Activated CD8-positive, alpha-beta memory T cell treated with anti-CD3 and anti-CD28 coated beads, Interleukin-2, amount 10 ng/mL, durations not matched to agents 7 days and 5 days (primary cell): ENCODE results near the gene SPON2. TPM values are rescaled to one million over a fixed set of nuclear protein-coding genes. Genes with fewer than 3 reads are reported as not detected.

Experiments
- ATAC-seq: fragments of 150-1000 bp; cut with Tn5 transposase; one replicate; pipeline ENCODE4 v1.10.0; 2021; ENCODE audit warnings: moderate library complexity
- CTCF ChIA-PET: fragments of 350-600 bp; sonication (Branson Sonifier 250); formaldehyde crosslinking; loops from one replicate; lab custom pipeline; 2021; ENCODE audit warnings: antibody characterized with exemption; lab: Charles Lee
- DNase-seq: peaks from one replicate; pipeline ENCODE4 v3.0.0-alpha.2; 2020
- H3K27ac Mint-ChIP-seq: one replicate; pipeline ENCODE4 v1.8.0; 2021; ENCODE audit warnings: mild to moderate bottlenecking, mixed read lengths
- H3K27me3 Mint-ChIP-seq: one replicate; pipeline ENCODE4 v1.8.0; 2021; ENCODE audit warnings: mixed read lengths
- H3K36me3 Mint-ChIP-seq: one replicate; pipeline ENCODE4 v1.8.0; 2021; ENCODE audit warnings: mild to moderate bottlenecking, mixed read lengths
- H3K4me1 Mint-ChIP-seq: one replicate; pipeline ENCODE4 v1.8.0; 2021; ENCODE audit warnings: mixed read lengths
- H3K4me3 Mint-ChIP-seq: one replicate; pipeline ENCODE4 v1.8.0; 2021; ENCODE audit warnings: mild to moderate bottlenecking, moderate library complexity, mixed read lengths
- H3K9me3 Mint-ChIP-seq: one replicate; pipeline ENCODE4 v1.8.0; 2022; ENCODE audit warnings: low read depth, mixed read lengths
- total RNA-seq, 2 experiments: library from RNA; stranded (reverse); gene quantifications; one replicate each; pipeline ENCODE4 v1.2.3, GENCODE V29; 2021

The SPON2 gene
- total RNA-seq, 2 experiments from 2014 or later, result 11.7 to 28.0 TPM

- Mint-ChIP-seq H3K27ac (no peak overlapping the region), H3K9me3 (no peaks in the 10 kb centered on the region), H3K4me3 (no peak overlapping the region), H3K27me3 (no peaks in the 10 kb centered on the region), H3K36me3 (peaks cover 1% of the 10 kb centered on the region), H3K4me1 (peaks cover 39% of the 10 kb centered on the region)
- CTCF ChIA-PET, result interaction anchor here (0.7 kb wide), 1 partner anchor 11 kb away, joined by 3 read pairs; no protein-coding TSS in a partner anchor
- DNase-seq (no peak), ATAC-seq (no peak)
Measured at GRCh38 chr4:1205586-1206298, 33.4 kb upstream of the SPON2 start.

GRCh38 chr4:1204828-1205585 lies 32.6 kb upstream of the SPON2 start:
- CTCF ChIA-PET, result interaction anchor here (0.7 to 6.5 kb wide), 3 partner anchors 12 to 37 kb away, joined by 3 to 60 read pairs (median 14); no protein-coding TSS in a partner anchor
- no peak overlapping the region for H3K4me3 Mint-ChIP-seq
- peaks cover 1% of the 10 kb centered on the region for H3K36me3 Mint-ChIP-seq
- H3K27ac Mint-ChIP-seq, result peak overlapping the region; percentile 66
- H3K9me3 Mint-ChIP-seq, result no peaks in the 10 kb centered on the region
- no peaks in the 10 kb centered on the region for H3K27me3 Mint-ChIP-seq
- H3K4me1 Mint-ChIP-seq, result peaks cover 45% of the 10 kb centered on the region
- DNase-seq, result peak; percentile 39
- no peak for ATAC-seq

- no peak overlapping the region for H3K4me3 Mint-ChIP-seq
- DNase-seq (no peak), ATAC-seq (no peak)
- H3K36me3 Mint-ChIP-seq, result peaks cover 1% of the 10 kb centered on the region
- peaks cover 49% of the 10 kb centered on the region for H3K4me1 Mint-ChIP-seq
- peak overlapping the region; percentile 100 for H3K27ac Mint-ChIP-seq
- CTCF ChIA-PET, result interaction anchor here (1.1 to 6.5 kb wide), 13 partner anchors 12 to 142 kb away, joined by 3 to 60 read pairs (median 9); partner anchors contain the start of gene UVSSA
- H3K9me3 Mint-ChIP-seq, result no peaks in the 10 kb centered on the region
- H3K27me3 Mint-ChIP-seq, result no peaks in the 10 kb centered on the region
Measured at GRCh38 chr4:1204286-1204827, 32.0 kb upstream of the SPON2 start.

- CTCF ChIA-PET, result interaction anchor here (0.8 to 6.5 kb wide), 15 partner anchors 14 to 216 kb away, joined by 3 to 60 read pairs (median 8); partner anchors contain the start of genes CTBP1 and UVSSA
- Mint-ChIP-seq H3K36me3 (peaks cover 9% of the 10 kb centered on the region), H3K4me3 (peak overlapping the region; percentile 8), H3K27me3 (no peaks in the 10 kb centered on the region), H3K27ac (peak overlapping the region; percentile 100), H3K9me3 (no peaks in the 10 kb centered on the region), H3K4me1 (peaks cover 46% of the 10 kb centered on the region)
- ATAC-seq (no peak), DNase-seq (no peak)
Measured at GRCh38 chr4:1203026-1203616, 30.7 kb upstream of the SPON2 start.

GRCh38 chr4:1202526-1203011 lies 30.2 kb upstream of the SPON2 start:
- H3K27me3 Mint-ChIP-seq, result no peaks in the 10 kb centered on the region
- H3K36me3 Mint-ChIP-seq, result peaks cover 10% of the 10 kb centered on the region
- H3K4me1 Mint-ChIP-seq, result peaks cover 46% of the 10 kb centered on the region

GRCh38 chr4:1201851-1202525 lies 29.6 kb upstream of the SPON2 start:
- Mint-ChIP-seq H3K27ac (peak overlapping the region; percentile 100), H3K4me3 (peak overlapping the region; percentile 63), H3K9me3 (no peaks in the 10 kb centered on the region), H3K36me3 (peaks cover 16% of the 10 kb centered on the region), H3K4me1 (peaks cover 46% of the 10 kb centered on the region), H3K27me3 (no peaks in the 10 kb centered on the region)
- DNase-seq (peak; percentile 97), ATAC-seq (peak; percentile 70)
- CTCF ChIA-PET, result interaction anchor here (0.7 to 6.5 kb wide), 15 partner anchors 9 to 145 kb away, joined by 3 to 60 read pairs (median 8); partner anchors contain the start of genes CTBP1 and UVSSA

More at GRCh38 chr4:1202526-1203011, 30.2 kb upstream of the SPON2 start:
- ATAC-seq (no peak), DNase-seq (no peak)
- CTCF ChIA-PET, result interaction anchor here (0.8 to 6.5 kb wide), 17 partner anchors 8 to 215 kb away, joined by 3 to 60 read pairs (median 8); partner anchors contain the start of genes CTBP1 and UVSSA
- Mint-ChIP-seq H3K27ac (peak overlapping the region; percentile 100), H3K4me3 (peak overlapping the region; percentile 63), H3K9me3 (no peaks in the 10 kb centered on the region)

- peak; percentile 71 for DNase-seq
Measured at GRCh38 chr4:1200425-1201035, 28.1 kb upstream of the SPON2 start.

GRCh38 chr4:1199556-1200331 lies 27.4 kb upstream of the SPON2 start:
- H3K4me1 Mint-ChIP-seq, result peaks cover 48% of the 10 kb centered on the region
- ATAC-seq (no peak), DNase-seq (peak; percentile 36)
- H3K4me3 Mint-ChIP-seq, result peak overlapping the region; percentile 63
- CTCF ChIA-PET, result interaction anchor here (1.1 to 6.5 kb wide), 6 partner anchors 16 to 147 kb away, joined by 3 to 60 read pairs (median 14); partner anchors contain the start of genes SPON2 and UVSSA
- no peaks in the 10 kb centered on the region for H3K9me3 Mint-ChIP-seq
- H3K27me3 Mint-ChIP-seq, result no peaks in the 10 kb centered on the region
- H3K27ac Mint-ChIP-seq, result peak overlapping the region; percentile 100
- peaks cover 27% of the 10 kb centered on the region for H3K36me3 Mint-ChIP-seq

More at GRCh38 chr4:1200425-1201035, 28.1 kb upstream of the SPON2 start:
- peaks cover 27% of the 10 kb centered on the region for H3K36me3 Mint-ChIP-seq
- peak overlapping the region; percentile 100 for H3K27ac Mint-ChIP-seq
- H3K4me1 Mint-ChIP-seq, result peaks cover 51% of the 10 kb centered on the region
- ATAC-seq, result peak; percentile 3
- H3K9me3 Mint-ChIP-seq, result no peaks in the 10 kb centered on the region
- CTCF ChIA-PET, result interaction anchor here (1.1 to 6.5 kb wide), 7 partner anchors 16 to 146 kb away, joined by 3 to 60 read pairs (median 11); partner anchors contain the start of genes SPON2 and UVSSA
- H3K4me3 Mint-ChIP-seq, result peak overlapping the region; percentile 63
- no peaks in the 10 kb centered on the region for H3K27me3 Mint-ChIP-seq

GRCh38 chr4:1198098-1198844 lies 25.9 kb upstream of the SPON2 start:
- no peaks in the 10 kb centered on the region for H3K9me3 Mint-ChIP-seq
- peaks cover 33% of the 10 kb centered on the region for H3K4me1 Mint-ChIP-seq
- no peak overlapping the region for H3K4me3 Mint-ChIP-seq
- peaks cover 26% of the 10 kb centered on the region for H3K36me3 Mint-ChIP-seq
- no peak overlapping the region for H3K27ac Mint-ChIP-seq
- H3K27me3 Mint-ChIP-seq, result no peaks in the 10 kb centered on the region
- ATAC-seq (no peak), DNase-seq (no peak)
- CTCF ChIA-PET, result interaction anchor here (1.3 kb wide), 1 partner anchor 19 kb away, joined by 5 read pairs; no protein-coding TSS in a partner anchor

GRCh38 chr4:1196421-1197183 lies 24.2 kb upstream of the SPON2 start:
- Mint-ChIP-seq H3K36me3 (peaks cover 26% of the 10 kb centered on the region), H3K4me1 (peaks cover 17% of the 10 kb centered on the region), H3K27ac (no peak overlapping the region), H3K27me3 (no peaks in the 10 kb centered on the region), H3K9me3 (no peaks in the 10 kb centered on the region), H3K4me3 (no peak overlapping the region)
- ATAC-seq, result no peak
- CTCF ChIA-PET, result interaction anchor here (1.3 kb wide), 1 partner anchor 21 kb away, joined by 5 read pairs; no protein-coding TSS in a partner anchor
- DNase-seq, result peak; percentile 39
